ENCODE measurements around the gene UPK3A. TPM values are rescaled to one million over a fixed set of nuclear protein-coding genes. Genes with fewer than 3 reads are reported as not detected.

Gene UPK3A
- total RNA-seq, 2 donors from 2014 or later, result not detected

DNA sequence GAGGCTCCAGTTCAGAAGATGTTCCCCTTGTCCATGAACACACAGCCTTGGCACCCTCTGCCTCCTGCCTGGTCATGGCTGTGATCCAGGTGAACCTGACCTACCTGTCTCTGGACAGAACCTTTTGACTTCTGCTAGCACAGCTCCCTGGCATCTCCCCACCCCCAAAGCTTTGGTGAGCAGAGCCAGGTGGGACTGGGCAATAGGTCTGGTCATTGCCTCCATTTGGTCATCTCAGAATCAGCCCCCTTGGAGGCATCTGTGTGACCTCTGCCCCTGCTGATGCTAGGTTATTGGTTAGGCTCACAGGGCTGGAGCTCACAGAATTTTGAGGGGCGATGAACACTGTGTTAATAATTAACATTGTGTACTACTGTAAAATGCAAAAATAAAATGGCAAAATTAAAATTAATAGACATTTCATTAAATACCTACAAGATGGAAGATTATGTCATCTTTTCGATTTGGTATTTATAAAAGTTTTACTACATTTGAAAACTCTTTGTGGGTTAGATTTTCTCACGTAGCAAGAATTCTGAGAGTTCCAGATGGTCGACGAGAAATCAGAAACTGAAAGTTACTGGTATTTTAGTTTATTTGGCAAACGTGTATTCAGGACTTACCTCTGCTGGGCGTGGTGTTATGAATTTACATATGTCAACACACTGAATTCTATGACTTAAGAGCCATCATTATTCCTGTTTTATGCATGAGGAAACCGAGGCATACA lies 35.8 kb upstream of the UPK3A start:
- H3K4me3 Mint-ChIP-seq, result no peak overlapping the region
- peaks cover 3% of the 10 kb centered on the region for H3K9me3 Mint-ChIP-seq
- H3K4me3 ChIP-seq (ENCODE audit: low read length), result no peak overlapping the region

DNA sequence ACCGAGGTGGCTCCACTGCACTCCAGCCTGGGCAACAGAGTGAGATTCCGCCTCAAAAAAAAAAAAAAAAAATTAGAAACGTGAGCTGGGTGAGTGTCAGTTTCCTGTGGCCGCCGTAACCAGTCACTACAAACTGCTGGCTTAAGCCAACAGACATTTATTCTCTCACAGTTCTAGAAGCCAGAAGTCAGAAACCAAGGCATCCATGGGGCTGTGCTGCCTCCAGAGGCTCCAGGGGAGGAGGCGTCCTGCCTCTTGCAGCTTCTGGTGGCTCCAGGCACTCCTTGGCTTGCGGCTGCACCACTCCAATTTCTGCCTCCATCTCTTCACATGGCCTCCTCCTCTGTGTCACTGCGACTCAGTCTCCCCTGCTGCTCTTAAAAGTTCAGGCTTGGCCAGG lies 32.9 kb upstream of the UPK3A start:
- WGBS, 2 experiments (ENCODE audit: insufficient coverage in 1 of 2, insufficient read length in 1 of 2), result 90 to 91% methylated on average over 5 to 8 of the region's 8 CpGs
- no peaks in the 10 kb centered on the region for H3K27me3 Mint-ChIP-seq (ENCODE audit: insufficient read depth)
- no peak overlapping the region for H3K27ac Mint-ChIP-seq
- DNase-seq, result no peak
- Histone ChIP-seq H3K9ac (ENCODE audit: extremely low read depth, low read length, poor library complexity, severe bottlenecking) (no peak overlapping the region), H3K4me3 (ENCODE audit: low read length) (no peak overlapping the region), H3K27me3 (ENCODE audit: control insufficient read depth, insufficient read depth, low read length, poor library complexity, severe bottlenecking) (no peaks in the 10 kb centered on the region), H3K4me1 (ENCODE audit: control insufficient read depth, insufficient read depth, low read length) (no peaks in the 10 kb centered on the region), H3K27ac (ENCODE audit: low read depth, low read length) (no peak overlapping the region), H3K9me3 (ENCODE audit: control insufficient read depth, low read length) (no peaks in the 10 kb centered on the region), H3K36me3 (ENCODE audit: control insufficient read depth, insufficient read depth, low read length) (no peaks in the 10 kb centered on the region)
- no peaks in the 10 kb centered on the region for H3K36me3 Mint-ChIP-seq (ENCODE audit: low read depth)
- H3K4me3 Mint-ChIP-seq, result no peak overlapping the region
- TF ChIP-seq, protein P1, sequence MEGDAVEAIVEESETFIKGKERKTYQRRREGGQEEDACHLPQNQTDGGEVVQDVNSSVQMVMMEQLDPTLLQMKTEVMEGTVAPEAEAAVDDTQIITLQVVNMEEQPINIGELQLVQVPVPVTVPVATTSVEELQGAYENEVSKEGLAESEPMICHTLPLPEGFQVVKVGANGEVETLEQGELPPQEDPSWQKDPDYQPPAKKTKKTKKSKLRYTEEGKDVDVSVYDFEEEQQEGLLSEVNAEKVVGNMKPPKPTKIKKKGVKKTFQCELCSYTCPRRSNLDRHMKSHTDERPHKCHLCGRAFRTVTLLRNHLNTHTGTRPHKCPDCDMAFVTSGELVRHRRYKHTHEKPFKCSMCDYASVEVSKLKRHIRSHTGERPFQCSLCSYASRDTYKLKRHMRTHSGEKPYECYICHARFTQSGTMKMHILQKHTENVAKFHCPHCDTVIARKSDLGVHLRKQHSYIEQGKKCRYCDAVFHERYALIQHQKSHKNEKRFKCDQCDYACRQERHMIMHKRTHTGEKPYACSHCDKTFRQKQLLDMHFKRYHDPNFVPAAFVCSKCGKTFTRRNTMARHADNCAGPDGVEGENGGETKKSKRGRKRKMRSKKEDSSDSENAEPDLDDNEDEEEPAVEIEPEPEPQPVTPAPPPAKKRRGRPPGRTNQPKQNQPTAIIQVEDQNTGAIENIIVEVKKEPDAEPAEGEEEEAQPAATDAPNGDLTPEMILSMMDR (conservative IDR thresholded peaks at IDR 0.05), result no peak
- H3K4me1 Mint-ChIP-seq, result no peaks in the 10 kb centered on the region
- H3K9me3 Mint-ChIP-seq, result peaks cover 3% of the 10 kb centered on the region

More for the DNA sequence above, 35.8 kb upstream of the UPK3A start:
- DNase-seq, result no peak
- Histone ChIP-seq H3K9ac (ENCODE audit: extremely low read depth, low read length, poor library complexity, severe bottlenecking) (no peak overlapping the region), H3K9me3 (ENCODE audit: control insufficient read depth, low read length) (no peaks in the 10 kb centered on the region), H3K4me1 (ENCODE audit: control insufficient read depth, insufficient read depth, low read length) (peaks cover 3% of the 10 kb centered on the region), H3K27ac (ENCODE audit: low read depth, low read length) (no peak overlapping the region), H3K36me3 (ENCODE audit: control insufficient read depth, insufficient read depth, low read length) (no peaks in the 10 kb centered on the region), H3K27me3 (ENCODE audit: control insufficient read depth, insufficient read depth, low read length, poor library complexity, severe bottlenecking) (no peaks in the 10 kb centered on the region)
- WGBS, 2 experiments (ENCODE audit: insufficient coverage in 1 of 2, insufficient read length in 1 of 2), result 88 to 95% methylated on average over 2 to 7 of the region's 8 CpGs
- Mint-ChIP-seq H3K36me3 (ENCODE audit: low read depth) (no peaks in the 10 kb centered on the region), H3K4me1 (peaks cover 6% of the 10 kb centered on the region), H3K27ac (no peak overlapping the region), H3K27me3 (ENCODE audit: insufficient read depth) (no peaks in the 10 kb centered on the region)
- TF ChIP-seq, protein P1 (conservative IDR thresholded peaks at IDR 0.05), result no peak

DNA sequence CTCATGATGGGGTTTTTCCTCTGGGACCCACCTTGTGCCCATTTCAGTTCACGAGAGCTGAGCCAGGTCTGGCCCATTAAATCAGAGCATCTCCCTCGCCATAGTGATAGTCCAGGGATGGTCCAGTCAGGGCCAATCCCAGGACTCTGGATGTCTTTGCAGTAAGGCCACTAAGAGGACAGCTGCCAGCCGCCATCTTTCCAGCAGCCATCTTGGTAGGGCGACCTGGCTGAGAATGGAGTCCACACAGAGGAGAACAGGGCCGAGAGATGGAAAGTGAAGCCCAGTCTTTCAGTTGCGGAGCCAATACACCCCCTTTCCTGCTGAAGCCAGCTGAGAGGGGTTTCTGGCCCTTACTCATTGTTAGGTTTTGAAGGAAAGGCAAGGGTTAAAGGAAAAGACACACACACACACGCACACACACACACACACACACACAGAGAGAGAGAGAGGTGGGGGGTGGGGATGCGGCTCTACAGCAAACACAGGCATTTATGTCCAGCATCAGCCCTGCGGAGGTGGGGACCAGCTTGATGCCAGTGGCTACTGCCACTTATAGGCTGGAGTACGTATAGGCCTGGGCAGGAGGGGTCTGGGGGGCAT lies 31.6 kb upstream of the UPK3A start:
- Histone ChIP-seq H3K4me3 (ENCODE audit: low read length) (no peak overlapping the region), H3K27ac (ENCODE audit: low read depth, low read length) (no peak overlapping the region), H3K9ac (ENCODE audit: extremely low read depth, low read length, poor library complexity, severe bottlenecking) (no peak overlapping the region), H3K4me1 (ENCODE audit: control insufficient read depth, insufficient read depth, low read length) (no peaks in the 10 kb centered on the region), H3K36me3 (ENCODE audit: control insufficient read depth, insufficient read depth, low read length) (no peaks in the 10 kb centered on the region), H3K9me3 (ENCODE audit: control insufficient read depth, low read length) (no peaks in the 10 kb centered on the region), H3K27me3 (ENCODE audit: control insufficient read depth, insufficient read depth, low read length, poor library complexity, severe bottlenecking) (no peaks in the 10 kb centered on the region)
- TF ChIP-seq, protein P1 (conservative IDR thresholded peaks at IDR 0.05), result no peak
- Mint-ChIP-seq H3K27ac (no peak overlapping the region), H3K4me3 (no peak overlapping the region), H3K36me3 (ENCODE audit: low read depth) (no peaks in the 10 kb centered on the region), H3K9me3 (peaks cover 12% of the 10 kb centered on the region), H3K4me1 (no peaks in the 10 kb centered on the region), H3K27me3 (ENCODE audit: insufficient read depth) (no peaks in the 10 kb centered on the region)
- 92 to 98% methylated on average over 5 to 9 of the region's 10 CpGs for WGBS, 2 experiments (ENCODE audit: insufficient coverage in 1 of 2, insufficient read length in 1 of 2)
- no peak for DNase-seq

Data from endodermal cell (in vitro differentiated cells).